Neuronal stem cell (in vitro differentiated cells): ENCODE results near the gene FAM53A.
A peak's percentile ranks its signal among the peaks of the same experiment; 100 is the strongest.

Source experiments
- DNase-seq: peaks from one replicate; pipeline ENCODE4 v3.0.0-alpha.2; 2013; ENCODE audit warnings: low spot score
- H2AFZ ChIP-seq: one replicate; pipeline ENCODE4 v1.6.1; 2013; ENCODE audit warnings: mild to moderate bottlenecking, low read length, inconsistent platforms
- H2AK5ac ChIP-seq: 2 replicates; pipeline ENCODE4 v1.6.1; 2013; ENCODE audit warnings: low read depth, mild to moderate bottlenecking, inconsistent platforms, low read length, moderate library complexity, mixed read lengths
- H2BK120ac ChIP-seq: 2 replicates; pipeline ENCODE4 v1.6.1; 2013; ENCODE audit warnings: low read depth, mild to moderate bottlenecking, inconsistent platforms, low read length, moderate library complexity, mixed read lengths
- H2BK12ac ChIP-seq: one replicate; pipeline ENCODE4 v1.6.1; 2013; ENCODE audit warnings: low read length, inconsistent platforms
- H2BK15ac ChIP-seq: 2 replicates; pipeline ENCODE4 v1.6.1; 2013; ENCODE audit warnings: mild to moderate bottlenecking, low read length, inconsistent platforms, mixed read lengths
- H2BK5ac ChIP-seq: one replicate; pipeline ENCODE4 v1.6.1; 2013; ENCODE audit warnings: inconsistent platforms, mild to moderate bottlenecking, low read length, moderate library complexity
- H3K14ac ChIP-seq: one replicate; pipeline ENCODE4 v1.6.1; 2013; ENCODE audit warnings: low read length, inconsistent platforms
- H3K18ac ChIP-seq: 2 replicates; pipeline ENCODE4 v1.6.1; 2013; ENCODE audit warnings: low read length, inconsistent platforms
- H3K23ac ChIP-seq: 2 replicates; pipeline ENCODE4 v1.6.1; 2013; ENCODE audit warnings: low read depth, mild to moderate bottlenecking, mixed read lengths, low read length, inconsistent platforms; ENCODE audit not compliant: poor library complexity
- H3K27ac ChIP-seq: replicated peaks from 3 replicates; pipeline ENCODE4 v1.5.1; 2013; ENCODE audit warnings: low read length, inconsistent platforms
- H3K27me3 ChIP-seq, 3 experiments: 2 replicates each; pipeline ENCODE4 v1.6.1; 2013; ENCODE audit warnings: low read length in 3 of 3, mild to moderate bottlenecking in 2 of 3, inconsistent platforms in 1 of 3, low read depth in 1 of 3, mixed read lengths in 1 of 3, moderate library complexity in 1 of 3; ENCODE audit not compliant: control insufficient read depth in 3 of 3, insufficient read depth in 3 of 3
- H3K36me3 ChIP-seq, 2 donors: replicated peaks in 1 of 2; 2 replicates each; pipeline ENCODE4 v1.6.1; 2013; ENCODE audit warnings: low read length in 2 of 2; ENCODE audit not compliant: control insufficient read depth in 2 of 2, insufficient read depth in 2 of 2
- H3K4ac ChIP-seq: 2 replicates; pipeline ENCODE4 v1.6.1; 2013; ENCODE audit warnings: inconsistent platforms, mild to moderate bottlenecking, low read length, moderate library complexity
- H3K4me1 ChIP-seq, 2 donors: 1 replicate in 1 of 2; 2 replicates in 1 of 2; pipeline ENCODE4 v1.6.1; 2013; ENCODE audit warnings: low read length in 2 of 2, low read depth in 1 of 2; ENCODE audit not compliant: control insufficient read depth in 2 of 2, insufficient read depth in 1 of 2
- H3K4me2 ChIP-seq: one replicate; pipeline ENCODE4 v1.6.1; 2013; ENCODE audit warnings: mild to moderate bottlenecking, low read length, inconsistent platforms; ENCODE audit not compliant: insufficient read depth, poor library complexity, severe bottlenecking
- H3K4me3 ChIP-seq, 2 donors: 2 replicates each; pipeline ENCODE4 v1.5.1; 2013; ENCODE audit warnings: low read length in 2 of 2, mild to moderate bottlenecking in 2 of 2, inconsistent platforms in 1 of 2, moderate library complexity in 1 of 2
- H3K79me1 ChIP-seq: one replicate; pipeline ENCODE4 v1.6.1; 2013; ENCODE audit warnings: low read depth, mild to moderate bottlenecking, inconsistent platforms, low read length, moderate library complexity
- H3K9ac ChIP-seq: one replicate; pipeline ENCODE4 v1.6.1; 2013; ENCODE audit warnings: mild to moderate bottlenecking, low read depth, low read length, inconsistent platforms; ENCODE audit not compliant: poor library complexity
- H3K9me3 ChIP-seq, 2 donors: replicated peaks in 1 of 2; 2 replicates each; pipeline versions ENCODE3 to v1.6.1; 2013; ENCODE audit warnings: low read length in 2 of 2, mild to moderate bottlenecking in 2 of 2, inconsistent platforms in 1 of 2, low read depth in 1 of 2, mixed read lengths in 1 of 2, moderate library complexity in 1 of 2; ENCODE audit not compliant: control insufficient read depth in 2 of 2, insufficient read depth in 1 of 2
- H4K8ac ChIP-seq: one replicate; pipeline ENCODE4 v1.6.1; 2013; ENCODE audit warnings: low read depth, mild to moderate bottlenecking, inconsistent platforms, low read length, moderate library complexity
- H4K91ac ChIP-seq: one replicate; pipeline ENCODE4 v1.6.1; 2013; ENCODE audit warnings: low read length, low read depth, mild to moderate bottlenecking, inconsistent platforms; ENCODE audit not compliant: poor library complexity
- WGBS, 2 donors: extraction: QIAGEN DNeasy Blood & Tissue Kit; methylation state at CpG; one replicate each; pipeline ENCODE4 v1.1.7; 2013; ENCODE audit warnings: missing lambda C conversion rate in 2 of 2, mixed read lengths in 1 of 2; ENCODE audit not compliant: insufficient read length in 2 of 2, insufficient replicate concordance in 1 of 2; ENCODE audit errors: extremely low coverage in 2 of 2; 5-methylcytosine and 5-hydroxymethylcytosine counted together

The FAM53A gene

DNA sequence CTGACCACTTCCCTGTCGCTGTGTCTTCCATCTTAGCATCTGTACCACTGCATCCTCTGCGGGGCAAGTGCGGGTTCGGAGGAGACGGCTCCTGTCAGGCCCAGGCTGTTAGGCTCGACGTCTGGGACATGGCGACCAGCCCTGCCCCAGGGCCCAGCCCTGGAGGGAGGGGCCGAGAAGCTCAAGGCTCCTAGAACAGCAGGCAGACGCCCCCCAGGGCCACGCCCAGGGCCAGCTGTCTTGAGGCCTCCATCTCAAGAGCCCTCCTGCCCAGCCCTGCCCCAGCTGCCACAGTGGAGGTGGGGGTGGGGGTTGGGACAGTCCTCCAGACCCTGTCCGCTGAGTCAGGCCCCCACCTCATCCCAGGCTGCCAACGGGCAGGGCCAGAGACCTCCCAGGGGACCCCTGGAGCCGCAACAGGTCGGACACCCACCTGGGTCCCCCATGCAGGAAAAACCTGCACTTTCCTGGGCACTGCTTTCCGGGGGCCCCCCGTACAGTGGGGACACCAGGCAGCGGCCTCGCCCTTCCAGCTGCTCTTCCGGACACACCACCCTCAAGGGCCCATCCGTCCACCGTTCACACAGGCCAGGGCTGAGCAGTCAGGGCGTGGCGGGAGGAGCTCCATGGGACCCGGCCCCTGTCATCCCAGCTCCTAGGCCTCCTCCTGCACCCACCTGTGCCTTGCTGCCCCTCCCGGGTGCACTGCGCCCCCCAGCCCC lies 83.1 kb downstream of the FAM53A start:
- Histone ChIP-seq H4K8ac (no peak overlapping the region), H3K9me3 (no peaks in the 10 kb centered on the region), H3K27me3 (peaks cover 0 to 30% (median 0%) of the 10 kb centered on the region in 3 experiments), H4K91ac (no peak overlapping the region), H3K4me2 (no peak overlapping the region), H3K4me1 (peaks cover 0 to 10% of the 10 kb centered on the region in 2 donors), H2BK5ac (peak overlapping the region; percentile 82), H3K14ac (peak overlapping the region; percentile 1), H3K36me3 (no peaks in the 10 kb centered on the region), H2AFZ (no peak overlapping the region), H2BK15ac (peak overlapping the region; percentile 69), H3K4ac (no peak overlapping the region), H3K4me3 (no peak overlapping the region), H2BK12ac (no peak overlapping the region), H2BK120ac (no peak overlapping the region), H3K27ac (no peak overlapping the region), H2AK5ac (peak overlapping the region; percentile 99), H3K18ac (peak overlapping the region; percentile 76), H3K9ac (no peak overlapping the region), H3K23ac (peak overlapping the region; percentile 65), H3K79me1 (peaks cover 1% of the 10 kb centered on the region)
- no CpG with 5 or more reads among the region's 27 CpGs for WGBS, 2 donors
- no peak for DNase-seq

DNA sequence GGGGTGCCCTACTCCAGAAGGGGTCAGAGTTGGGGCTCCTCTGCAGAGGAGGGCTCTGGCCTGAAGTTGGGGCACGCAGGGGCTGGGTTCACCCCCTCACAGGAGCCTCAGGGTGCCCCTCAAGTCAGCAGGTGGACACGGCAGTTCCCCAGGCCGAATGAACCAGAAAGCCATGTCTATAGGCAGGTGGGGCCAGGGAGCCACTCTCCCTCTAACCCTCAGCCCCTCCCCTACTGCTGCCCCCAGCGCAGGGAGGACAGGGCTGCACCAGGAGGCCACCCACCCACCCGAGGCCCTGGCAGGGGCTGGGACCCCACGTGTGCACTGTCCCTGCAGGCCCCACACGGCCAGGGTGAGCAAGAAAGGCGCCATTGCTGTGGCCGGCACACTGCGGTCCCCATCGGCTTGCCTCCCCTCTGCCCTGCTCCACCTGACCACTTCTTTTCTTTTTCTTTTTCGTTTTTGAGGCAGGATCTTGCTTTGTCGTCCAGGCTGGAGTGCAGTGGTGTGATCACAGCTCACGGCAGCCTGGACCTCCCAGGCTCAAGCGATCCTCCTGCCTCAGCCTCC lies 83.8 kb downstream of the FAM53A start:
- no CpG with 5 or more reads among the region's 15 CpGs for WGBS, 2 donors
- Histone ChIP-seq H3K27me3 (peaks cover 0 to 28% (median 0%) of the 10 kb centered on the region in 3 experiments), H3K36me3 (no peaks in the 10 kb centered on the region), H2BK12ac (no peak overlapping the region), H4K8ac (peak overlapping the region; percentile 65), H2BK15ac (peak overlapping the region; percentile 69), H3K4me3 (no peak overlapping the region), H3K9me3 (no peaks in the 10 kb centered on the region), H3K9ac (no peak overlapping the region), H2BK5ac (peak overlapping the region; percentile 82), H2AFZ (no peak overlapping the region), H3K4ac (no peak overlapping the region), H3K14ac (peak overlapping the region; percentile 39), H3K4me1 (peaks cover 0 to 10% of the 10 kb centered on the region in 2 donors), H2BK120ac (no peak overlapping the region), H3K4me2 (no peak overlapping the region), H3K79me1 (peaks cover 1% of the 10 kb centered on the region), H2AK5ac (peak overlapping the region; percentile 99), H3K23ac (peak overlapping the region; percentile 65), H3K27ac (no peak overlapping the region), H4K91ac (no peak overlapping the region), H3K18ac (peak overlapping the region; percentile 80)
- no peak for DNase-seq

DNA sequence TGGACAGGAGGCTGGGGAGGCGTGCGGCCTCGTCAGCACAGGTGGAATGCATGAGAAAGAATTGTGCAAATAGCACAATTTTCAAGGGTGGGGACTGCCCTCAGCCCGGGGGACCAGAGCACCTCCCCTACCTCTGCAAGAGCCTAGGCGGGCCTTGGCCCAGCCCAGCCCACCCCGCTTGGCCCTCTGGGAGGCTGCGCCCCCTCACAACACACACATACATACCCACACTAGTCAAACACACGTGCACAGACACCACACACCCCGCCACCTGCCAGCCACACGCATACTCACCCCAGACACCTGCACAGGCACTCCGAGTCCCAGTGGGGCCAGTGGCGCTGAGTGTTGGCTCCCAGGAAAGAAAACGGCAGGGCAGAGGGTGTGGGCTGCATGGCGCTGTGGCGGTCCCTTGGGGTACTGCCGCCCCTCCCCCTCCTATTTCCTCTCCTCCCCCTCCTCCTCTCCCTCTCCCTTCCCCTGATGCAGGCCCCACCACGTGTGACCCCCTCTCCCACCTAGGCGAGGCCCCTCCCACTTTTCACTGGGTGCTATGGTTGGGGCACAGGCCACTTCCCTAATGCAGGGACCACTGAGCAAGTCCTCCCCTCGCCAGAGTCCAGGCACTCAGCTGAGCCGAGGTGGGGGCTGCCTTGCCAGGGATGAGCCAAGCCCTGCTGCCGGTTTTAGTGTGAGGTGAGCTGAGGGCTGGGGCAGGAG lies 84.5 kb downstream of the FAM53A start:
- peak overlapping the region; percentile 90 for H2AK5ac ChIP-seq
- no peaks in the 10 kb centered on the region for H3K36me3 ChIP-seq
- no peak overlapping the region for H3K9ac ChIP-seq
- H3K4me3 ChIP-seq = no peak overlapping the region
- H2BK12ac ChIP-seq = peak overlapping the region; percentile 46
- peak overlapping the region; percentile 54 for H2BK15ac ChIP-seq
- peak overlapping the region; percentile 82 for H2BK5ac ChIP-seq
- no peak overlapping the region for H3K4me2 ChIP-seq
- H4K8ac ChIP-seq = peak overlapping the region; percentile 65
- peaks cover 0 to 25% (median 0%) of the 10 kb centered on the region in 3 experiments for H3K27me3 ChIP-seq
- H3K79me1 ChIP-seq = peaks cover 1% of the 10 kb centered on the region
- H3K23ac ChIP-seq = peak overlapping the region; percentile 85
- H2BK120ac ChIP-seq = no peak overlapping the region
- WGBS, 2 donors = no CpG with 5 or more reads among the region's 21 CpGs
- H3K9me3 ChIP-seq = no peaks in the 10 kb centered on the region
- peaks cover 0 to 6% of the 10 kb centered on the region in 2 donors for H3K4me1 ChIP-seq
- H3K4ac ChIP-seq = no peak overlapping the region
- peak overlapping the region; percentile 39 for H3K14ac ChIP-seq
- H2AFZ ChIP-seq = no peak overlapping the region
- no peak for DNase-seq
- peak overlapping the region; percentile 69 for H3K18ac ChIP-seq
- no peak overlapping the region for H4K91ac ChIP-seq
- no peak overlapping the region for H3K27ac ChIP-seq

DNA sequence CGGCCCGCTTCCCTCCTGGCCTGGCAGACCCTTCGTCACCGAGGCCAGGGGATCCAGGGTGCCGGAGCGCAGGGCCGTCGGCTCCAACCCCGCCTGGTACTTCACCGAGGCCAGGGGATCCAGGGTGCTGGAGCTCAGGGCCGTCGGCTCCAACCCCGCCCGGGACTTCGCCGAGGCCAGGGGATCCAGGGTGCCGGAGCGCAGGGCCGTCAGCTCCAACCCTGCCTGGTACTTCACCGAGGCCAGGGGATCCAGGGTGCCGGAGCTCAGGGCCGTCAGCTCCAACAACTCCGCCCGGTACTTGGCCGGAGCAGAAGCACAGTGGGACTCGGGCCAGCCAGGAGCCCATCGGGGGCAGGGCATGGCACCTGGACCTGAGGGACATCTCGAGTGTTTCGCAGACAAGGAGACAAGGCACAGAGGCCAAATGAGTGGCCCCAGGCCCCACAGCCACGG lies 85.1 kb downstream of the FAM53A start:
- H3K4ac ChIP-seq = no peak overlapping the region
- H3K9me3 ChIP-seq = no peaks in the 10 kb centered on the region
- WGBS, 2 donors = no CpG with 5 or more reads among the region's 30 CpGs
- H2BK12ac ChIP-seq = no peak overlapping the region
- H3K4me2 ChIP-seq = no peak overlapping the region
- H3K79me1 ChIP-seq = peaks cover under 1% of the 10 kb centered on the region
- peak overlapping the region; percentile 54 for H2BK15ac ChIP-seq
- peak overlapping the region; percentile 90 for H2AK5ac ChIP-seq
- H3K4me1 ChIP-seq = peaks cover 0 to 6% of the 10 kb centered on the region in 2 donors
- H4K91ac ChIP-seq = no peak overlapping the region
- H2BK5ac ChIP-seq = peak overlapping the region; percentile 82
- H2AFZ ChIP-seq = no peak overlapping the region
- peak overlapping the region; percentile 85 for H3K23ac ChIP-seq
- no peak overlapping the region for H3K4me3 ChIP-seq
- no peaks in the 10 kb centered on the region for H3K36me3 ChIP-seq
- H3K27me3 ChIP-seq = peaks cover 0 to 20% (median 0%) of the 10 kb centered on the region in 3 experiments
- peak overlapping the region; percentile 59 for H3K18ac ChIP-seq
- no peak overlapping the region for H3K9ac ChIP-seq
- H3K14ac ChIP-seq = peak overlapping the region; percentile 21
- DNase-seq = no peak
- no peak overlapping the region for H2BK120ac ChIP-seq
- H3K27ac ChIP-seq = no peak overlapping the region
- no peak overlapping the region for H4K8ac ChIP-seq
